ENCODE measurements around the gene ANKRD33. TPM values are rescaled to one million over a fixed set of nuclear protein-coding genes. Genes with fewer than 3 reads are reported as not detected.

ANKRD33 gene
- total RNA-seq, 1 experiment from 2014 or later = 0.21 TPM

GRCh38 chr12:51850081-51850964 is 37.6 kb upstream of the ANKRD33 start:
- no peak for DNase-seq (ENCODE audit: low read depth, low spot score)
- Histone ChIP-seq H3K36me3 (ENCODE audit: control insufficient read depth, insufficient read depth, low read length) (no peaks in the 10 kb centered on the region), H3K4me3 (ENCODE audit: low read depth in 2 of 2, low read length in 2 of 2) (no peak overlapping the region), H3K27me3 (ENCODE audit: control insufficient read depth, insufficient read depth, low read length) (no peaks in the 10 kb centered on the region; the same call in 1 of the 2 replicates), H3K4me1 (ENCODE audit: control insufficient read depth, insufficient read depth, low read length) (peaks cover 3% of the 10 kb centered on the region), H3K27ac (ENCODE audit: low read length) (no peak overlapping the region), H3K9me3 (ENCODE audit: control insufficient read depth, insufficient read depth, low read depth, low read length) (no peaks in the 10 kb centered on the region)
- POLR2A ChIA-PET = no interaction called here
- intact Hi-C loops (cut with micrococcal nuclease; ENCODE audit: unreplicated experiment) = no loop called here
- no peak for ATAC-seq
- BruUV-seq (replicated peaks) = no TSS peak
- TF ChIP-seq SIN3A (IDR thresholded peaks at IDR 0.05; ENCODE audit: borderline replicate concordance, insufficient read depth, low read depth, low read length) = no peak
- TF ChIP-seq TCF7L2 (IDR thresholded peaks at IDR 0.05; ENCODE audit: low read depth, low read length) = no peak
- no peak for TF ChIP-seq REST (IDR thresholded peaks at IDR 0.05; ENCODE audit: insufficient read depth in 1 of 2, low read depth in 2 of 2, low read length in 1 of 2)
- TF ChIP-seq POLR2AphosphoS5 (IDR thresholded peaks at IDR 0.05; ENCODE audit: low read depth, low read length) = no peak
- TF ChIP-seq CTCF (IDR thresholded peaks at IDR 0.05) = no peak
- in situ Hi-C loops (cut with HindIII; ENCODE audit: low pct_unique_long_range_greater_than_20kb, low sequenced_read_pairs) = no loop called here
- CTCF ChIA-PET = interaction anchor here (0.6 kb wide), 1 partner anchor 58 kb away, joined by 5 read pairs; no protein-coding TSS in a partner anchor

- H3K36me3 ChIP-seq (ENCODE audit: control insufficient read depth, insufficient read depth, low read length) = no peaks in the 10 kb centered on the region
- ChIA-PET POLR2A (interaction anchor here (0.6 kb wide), 2 partner anchors 27 to 345 kb away, joined by 3 to 15 read pairs; no protein-coding TSS in a partner anchor), CTCF (no interaction called here)
- in situ Hi-C loops (cut with HindIII; ENCODE audit: low pct_unique_long_range_greater_than_20kb, low sequenced_read_pairs) = no loop called here
- H3K4me3 ChIP-seq (ENCODE audit: low read depth in 2 of 2, low read length in 2 of 2) = no peak overlapping the region
- TF ChIP-seq REST (IDR thresholded peaks at IDR 0.05; ENCODE audit: insufficient read depth in 1 of 2, low read depth in 2 of 2, low read length in 1 of 2) (no peak), CTCF (IDR thresholded peaks at IDR 0.05) (no peak), POLR2AphosphoS5 (IDR thresholded peaks at IDR 0.05; ENCODE audit: low read depth, low read length) (no peak), SIN3A (IDR thresholded peaks at IDR 0.05; ENCODE audit: borderline replicate concordance, insufficient read depth, low read depth, low read length) (no peak), TCF7L2 (IDR thresholded peaks at IDR 0.05; ENCODE audit: low read depth, low read length) (no peak)
- H3K27me3 ChIP-seq (ENCODE audit: control insufficient read depth, insufficient read depth, low read length) = no peaks in the 10 kb centered on the region; the same call in 1 of the 2 replicates
- peaks cover 7% of the 10 kb centered on the region for H3K4me1 ChIP-seq (ENCODE audit: control insufficient read depth, insufficient read depth, low read length)
- no TSS peak for BruUV-seq (replicated peaks)
- no peak for DNase-seq (ENCODE audit: low read depth, low spot score)
- ATAC-seq = no peak
- intact Hi-C loops (cut with micrococcal nuclease; ENCODE audit: unreplicated experiment) = no loop called here
- H3K27ac ChIP-seq (ENCODE audit: low read length) = no peak overlapping the region
- H3K9me3 ChIP-seq (ENCODE audit: control insufficient read depth, insufficient read depth, low read depth, low read length) = no peaks in the 10 kb centered on the region
Observed at GRCh38 chr12:51850965-51851299, 37.0 kb upstream of the ANKRD33 start.

Measured in Panc1 (cell line).